Mesendoderm (in vitro differentiated cells): ENCODE results near the gene LAMTOR4.
"Not testable (repeated sequence)": the region's sequence is repeated elsewhere in the genome, so short reads cannot be mapped to it uniquely, and the experiment has no call there.

Experiments
- DNase-seq: peaks from one replicate; pipeline ENCODE4 v3.0.0; 2013
- H2AK5ac ChIP-seq: 2 replicates; pipeline ENCODE4 v1.6.1; 2013; ENCODE audit warnings: low read length, inconsistent platforms
- H2BK120ac ChIP-seq: 2 replicates; pipeline ENCODE4 v1.6.1; 2013; ENCODE audit warnings: low read depth, mild to moderate bottlenecking, low read length, moderate library complexity, mixed read lengths
- H2BK15ac ChIP-seq: replicated peaks from 2 replicates; pipeline ENCODE4 v1.6.1; 2013; ENCODE audit warnings: low read depth, mild to moderate bottlenecking, moderate library complexity
- H2BK5ac ChIP-seq: 2 replicates; pipeline ENCODE4 v1.6.1; 2013; ENCODE audit warnings: low read length, inconsistent platforms
- H3K18ac ChIP-seq: 2 replicates; pipeline ENCODE4 v1.6.1; 2013; ENCODE audit warnings: mild to moderate bottlenecking, low read length, mixed read lengths
- H3K23ac ChIP-seq: one replicate; pipeline ENCODE4 v1.6.1; 2013; ENCODE audit warnings: low read length
- H3K27ac ChIP-seq: 2 replicates; pipeline ENCODE4 v1.5.1; 2013; ENCODE audit warnings: low read depth, mild to moderate bottlenecking, inconsistent platforms, low read length, moderate library complexity
- H3K27me3 ChIP-seq: 2 replicates; pipeline ENCODE4 v1.6.1; 2013; ENCODE audit warnings: low read length, control low read depth, mild to moderate bottlenecking, inconsistent platforms; ENCODE audit not compliant: insufficient read depth, poor library complexity
- H3K36me3 ChIP-seq: 2 replicates; pipeline ENCODE4 v1.6.1; 2013; ENCODE audit warnings: low read length, inconsistent platforms; ENCODE audit not compliant: control insufficient read depth, insufficient read depth
- H3K4ac ChIP-seq: one replicate; pipeline ENCODE4 v1.6.1; 2013; ENCODE audit warnings: low read depth, mild to moderate bottlenecking, low read length, moderate library complexity
- H3K4me1 ChIP-seq: 2 replicates; pipeline ENCODE4 v1.6.1; 2013; ENCODE audit warnings: low read depth, low read length, inconsistent platforms; ENCODE audit not compliant: control insufficient read depth
- H3K4me2 ChIP-seq: 2 replicates; pipeline ENCODE4 v1.6.1; 2013; ENCODE audit warnings: low read length
- H3K4me3 ChIP-seq: 2 replicates; pipeline ENCODE4 v1.5.1; 2013; ENCODE audit warnings: mild to moderate bottlenecking, low read length
- H3K56ac ChIP-seq: one replicate; pipeline ENCODE4 v1.6.1; 2013; ENCODE audit warnings: low read length
- H3K79me1 ChIP-seq: 2 replicates; pipeline ENCODE4 v1.6.1; 2013; ENCODE audit warnings: low read length, inconsistent platforms
- H3K79me2 ChIP-seq: 2 replicates; pipeline ENCODE4 v1.6.1; 2013; ENCODE audit warnings: mild to moderate bottlenecking, low read length; ENCODE audit not compliant: control insufficient read depth, insufficient read depth
- H3K9ac ChIP-seq: 2 replicates; pipeline ENCODE4 v1.6.1; 2013; ENCODE audit warnings: low read length, inconsistent platforms
- H4K5ac ChIP-seq: one replicate; pipeline ENCODE4 v1.6.1; 2013; ENCODE audit warnings: low read length
- H4K8ac ChIP-seq: one replicate; pipeline ENCODE4 v1.6.1; 2013; ENCODE audit warnings: low read depth, mild to moderate bottlenecking, control low read depth, low read length, moderate library complexity
- WGBS: extraction: QIAGEN DNeasy Blood & Tissue Kit; methylation state at CpG from one replicate; pipeline ENCODE4 v1.1.7; 2013; ENCODE audit warnings: low lambda C conversion rate, missing lambda C conversion rate; ENCODE audit not compliant: insufficient coverage; ENCODE audit errors: extremely low coverage; 5-methylcytosine and 5-hydroxymethylcytosine counted together

LAMTOR4 gene

DNA sequence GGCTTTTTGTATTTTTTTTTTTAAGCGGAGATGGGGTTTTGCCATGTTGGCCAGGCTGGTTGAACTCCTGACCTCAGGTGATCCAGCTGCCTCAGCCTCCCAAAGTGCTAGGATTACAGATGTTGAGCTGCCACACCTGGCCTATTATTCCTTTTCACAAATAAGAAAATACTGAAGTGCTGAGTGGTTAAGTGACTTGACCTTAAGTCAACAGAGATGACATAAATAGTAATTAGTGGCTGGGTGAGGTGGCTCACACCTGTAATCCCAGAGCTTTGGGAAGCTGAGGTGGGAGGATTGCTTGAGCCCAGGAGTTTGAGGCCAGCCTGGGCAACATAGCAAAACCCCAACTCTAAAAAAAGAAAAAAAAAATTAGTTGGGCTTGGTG lies 18.5 kb upstream of the LAMTOR4 start:
- not testable (repeated sequence) for H3K27me3 ChIP-seq, H3K23ac ChIP-seq, H3K18ac ChIP-seq, H2BK5ac ChIP-seq, H3K9ac ChIP-seq, H3K36me3 ChIP-seq, H3K79me1 ChIP-seq, H2AK5ac ChIP-seq, H3K4ac ChIP-seq, H2BK120ac ChIP-seq, H3K27ac ChIP-seq, H3K4me3 ChIP-seq, H3K56ac ChIP-seq, H2BK15ac ChIP-seq, H4K5ac ChIP-seq, H3K4me2 ChIP-seq, DNase-seq, H3K4me1 ChIP-seq, H4K8ac ChIP-seq, H3K79me2 ChIP-seq
- no CpG with 5 or more reads among the region's 1 CpG for WGBS

- Histone ChIP-seq H3K23ac (no peak overlapping the region), H3K56ac (peak overlapping the region; percentile 52), H3K9ac (peak overlapping the region; percentile 67), H2AK5ac (no peak overlapping the region), H3K27me3 (no peaks in the 10 kb centered on the region), H3K36me3 (no peaks in the 10 kb centered on the region), H3K4me1 (peaks cover 2% of the 10 kb centered on the region), H2BK120ac (no peak overlapping the region), H3K79me1 (no peaks in the 10 kb centered on the region), H3K4ac (no peak overlapping the region), H4K8ac (no peak overlapping the region), H3K4me3 (no peak overlapping the region), H2BK5ac (no peak overlapping the region), H4K5ac (no peak overlapping the region), H3K27ac (no peak overlapping the region), H3K4me2 (peak overlapping the region; percentile 42), H3K79me2 (no peaks in the 10 kb centered on the region), H3K18ac (no peak overlapping the region), H2BK15ac (no peak overlapping the region)
- no CpG with 5 or more reads among the region's 24 CpGs for WGBS
- DNase-seq = peak; percentile 88
Observed at GRCh38 chr7:100130608-100131453, 17.9 kb upstream of the LAMTOR4 start.

DNA sequence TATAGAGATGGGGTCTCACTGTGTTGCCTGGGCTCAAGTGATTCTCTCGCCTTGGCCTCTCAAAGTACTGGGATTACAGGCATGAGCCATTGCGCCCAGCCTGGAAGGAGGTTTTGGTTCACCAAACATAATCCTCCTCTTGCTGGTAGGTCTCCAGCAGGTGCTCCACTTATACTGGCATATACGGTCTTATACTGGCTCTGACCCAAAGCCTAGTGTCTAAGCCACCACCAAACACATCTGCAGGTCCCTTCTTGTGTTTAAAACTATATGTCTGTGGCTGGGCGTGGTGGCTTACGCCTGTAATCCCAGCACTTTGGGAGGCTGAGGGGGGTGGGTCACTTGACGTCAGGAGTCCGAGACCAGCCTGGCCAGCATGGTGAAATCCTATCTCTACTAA lies 16.6 kb upstream of the LAMTOR4 start:
- Histone ChIP-seq H3K27ac (no peak overlapping the region), H2BK120ac (no peak overlapping the region), H3K4me2 (no peak overlapping the region), H2BK15ac (no peak overlapping the region), H3K4me3 (no peak overlapping the region), H4K8ac (no peak overlapping the region), H3K9ac (no peak overlapping the region), H3K4ac (no peak overlapping the region), H3K79me2 (no peaks in the 10 kb centered on the region), H3K27me3 (no peaks in the 10 kb centered on the region), H3K4me1 (peaks cover 2% of the 10 kb centered on the region), H3K18ac (no peak overlapping the region), H3K56ac (no peak overlapping the region), H2AK5ac (no peak overlapping the region), H3K79me1 (no peaks in the 10 kb centered on the region), H3K36me3 (no peaks in the 10 kb centered on the region), H3K23ac (no peak overlapping the region), H4K5ac (no peak overlapping the region), H2BK5ac (no peak overlapping the region)
- DNase-seq = no peak
- no CpG with 5 or more reads among the region's 7 CpGs for WGBS

DNA sequence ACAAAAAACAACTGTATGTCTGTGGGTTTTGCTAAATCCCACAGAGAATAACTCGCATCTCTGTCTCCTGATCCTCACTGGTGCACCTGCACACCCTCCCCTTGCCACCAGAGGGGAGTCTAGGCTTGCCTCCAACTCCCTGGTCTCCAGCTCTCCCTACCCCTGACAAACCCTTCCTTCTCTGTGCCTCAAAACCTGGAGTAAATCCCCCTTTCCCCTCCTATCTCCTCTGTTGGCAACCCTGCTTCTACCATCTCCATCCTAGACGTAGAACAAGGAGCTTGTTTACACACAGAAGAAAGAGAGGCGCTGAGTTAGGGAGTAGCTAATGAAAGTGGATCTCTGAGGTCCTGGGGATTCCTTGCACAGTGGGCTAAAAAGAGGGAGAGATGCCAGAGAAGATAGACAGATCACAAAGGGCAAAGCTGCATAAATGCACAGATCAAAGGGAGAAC lies 16.0 kb upstream of the LAMTOR4 start:
- Histone ChIP-seq H3K36me3 (no peaks in the 10 kb centered on the region), H2BK5ac (no peak overlapping the region), H3K9ac (no peak overlapping the region), H3K56ac (no peak overlapping the region), H3K4ac (no peak overlapping the region), H3K4me2 (no peak overlapping the region), H3K79me1 (no peaks in the 10 kb centered on the region), H2AK5ac (no peak overlapping the region), H3K79me2 (no peaks in the 10 kb centered on the region), H3K27me3 (no peaks in the 10 kb centered on the region), H4K5ac (no peak overlapping the region), H4K8ac (no peak overlapping the region), H3K4me1 (peaks cover 2% of the 10 kb centered on the region), H3K4me3 (no peak overlapping the region), H3K23ac (no peak overlapping the region), H2BK15ac (no peak overlapping the region), H3K18ac (no peak overlapping the region), H3K27ac (no peak overlapping the region), H2BK120ac (no peak overlapping the region)
- peak; percentile 74 for DNase-seq
- no CpG with 5 or more reads among the region's 3 CpGs for WGBS

GRCh38 chr7:100137851-100138760 lies 10.6 kb upstream of the LAMTOR4 start:
- Histone ChIP-seq H3K79me2 (no peaks in the 10 kb centered on the region), H3K18ac (no peak overlapping the region), H3K79me1 (no peaks in the 10 kb centered on the region), H2BK120ac (no peak overlapping the region), H2BK5ac (no peak overlapping the region), H3K23ac (no peak overlapping the region), H2AK5ac (no peak overlapping the region), H2BK15ac (no peak overlapping the region), H4K8ac (no peak overlapping the region), H3K9ac (no peak overlapping the region), H3K4me3 (no peak overlapping the region), H3K27me3 (no peaks in the 10 kb centered on the region), H3K4me2 (no peak overlapping the region), H3K4me1 (no peaks in the 10 kb centered on the region), H4K5ac (no peak overlapping the region), H3K4ac (no peak overlapping the region), H3K27ac (no peak overlapping the region), H3K56ac (no peak overlapping the region), H3K36me3 (no peaks in the 10 kb centered on the region)
- WGBS = no CpG with 5 or more reads among the region's 13 CpGs
- no peak for DNase-seq
